Coronary artery (tissue), 2 donors: ENCODE data around the gene ARID3C.

Source experiments
- DNase-seq: peaks from one replicate; pipeline ENCODE4 v3.0.0-alpha.2; 2017; ENCODE audit warnings: low spot score
- H3K27ac ChIP-seq, 2 donors: fragments of 200-600 bp; sonication (generic); one replicate each; pipeline ENCODE4 v1.5.1; 2016 to 2019
- H3K4me3 ChIP-seq: fragments of 200-600 bp; sonication (generic); 2 replicates; pipeline ENCODE4 v1.5.1; 2016; ENCODE audit warnings: mild to moderate bottlenecking, moderate library complexity
- CTCF ChIP-seq: fragments of 200-600 bp; sonication (generic); IDR thresholded peaks from one replicate; pipeline ENCODE4 v1.5.1; 2019; ENCODE audit warnings: antibody characterized with exemption

ARID3C gene

GRCh38 chr9:34588671-34589635, 39.9 kb downstream of the ARID3C start:
- peak overlapping the region in 1 of 2 donors; percentile 82 for H3K27ac ChIP-seq

GRCh38 chr9:34587271-34587670, 41.6 kb downstream of the ARID3C start:
- no peak for DNase-seq
- Histone ChIP-seq H3K4me3 (no peak overlapping the region), H3K27ac (no peak overlapping the region)
- no peak for TF ChIP-seq CTCF

More at GRCh38 chr9:34588671-34589635, 39.9 kb downstream of the ARID3C start:
- peak overlapping the region; percentile 82 for H3K4me3 ChIP-seq
- TF ChIP-seq CTCF: no peak
- DNase-seq: no peak

GRCh38 chr9:34585946-34586669, 42.8 kb downstream of the ARID3C start:
- no peak for TF ChIP-seq CTCF
- H3K4me3 ChIP-seq: no peak overlapping the region
- H3K27ac ChIP-seq: no peak overlapping the region
- DNase-seq: no peak

- no peak for TF ChIP-seq CTCF
- no peak overlapping the region for H3K27ac ChIP-seq
- H3K4me3 ChIP-seq: no peak overlapping the region
- DNase-seq: no peak
Measured at GRCh38 chr9:34584970-34585369, 43.9 kb downstream of the ARID3C start.

- no peak overlapping the region for H3K27ac ChIP-seq
- DNase-seq: no peak
- no peak for TF ChIP-seq CTCF
- H3K4me3 ChIP-seq: no peak overlapping the region
Measured at GRCh38 chr9:34582787-34583186, 46.1 kb downstream of the ARID3C start.

- Histone ChIP-seq H3K27ac (no peak overlapping the region), H3K4me3 (no peak overlapping the region)
- TF ChIP-seq CTCF: no peak
- no peak for DNase-seq
Measured at GRCh38 chr9:34581318-34581717, 47.5 kb downstream of the ARID3C start.
